ENCODE results near the gene EBF3. TPM values are rescaled to one million over a fixed set of nuclear protein-coding genes. Genes with fewer than 3 reads are reported as not detected.

Gene EBF3
- total RNA-seq, 1 experiment from 2014 or later, result 0.24 TPM

DNA sequence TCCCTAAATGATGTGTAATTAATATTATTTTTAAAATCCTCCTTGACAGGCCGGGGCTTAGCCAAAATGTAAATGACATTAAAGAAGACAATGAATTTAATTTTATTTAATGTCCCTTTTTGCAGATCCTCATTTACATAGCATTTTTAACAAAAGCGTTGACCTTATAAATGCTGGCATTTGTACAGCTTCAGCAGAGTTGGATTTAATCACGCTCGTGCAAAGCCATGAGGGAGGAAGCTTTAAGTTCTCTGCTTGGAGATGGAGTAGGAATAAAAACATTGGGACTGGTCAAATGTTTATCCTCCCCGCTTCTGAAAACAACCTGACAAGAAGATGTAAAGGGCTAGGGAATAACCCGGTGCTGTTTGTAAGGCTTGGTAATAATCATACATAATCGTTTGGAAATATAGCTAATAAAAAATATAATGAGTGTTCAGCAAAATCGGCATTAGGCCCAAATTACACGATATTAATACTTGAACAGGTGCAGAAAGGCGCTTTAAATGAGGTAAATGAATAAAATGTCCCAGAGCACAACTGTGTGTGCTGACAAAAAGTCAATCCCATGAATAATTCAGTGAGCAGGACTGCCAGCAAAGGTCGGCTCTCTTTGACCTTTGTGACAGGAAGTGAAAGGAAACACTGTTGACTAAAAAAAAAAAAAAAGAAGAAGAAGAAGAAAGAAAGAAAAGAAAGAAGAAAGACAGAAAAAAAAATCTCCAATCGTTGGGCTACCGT lies 11.5 kb downstream of the EBF3 start:
- in situ Hi-C loops (cut with HindIII; ENCODE audit: low sequenced_read_pairs), result loop anchor here (25.0 kb wide), 1 partner anchor 210 kb away; no protein-coding TSS in a partner anchor
- no peak for DNase-seq (ENCODE audit: low spot score)

DNA sequence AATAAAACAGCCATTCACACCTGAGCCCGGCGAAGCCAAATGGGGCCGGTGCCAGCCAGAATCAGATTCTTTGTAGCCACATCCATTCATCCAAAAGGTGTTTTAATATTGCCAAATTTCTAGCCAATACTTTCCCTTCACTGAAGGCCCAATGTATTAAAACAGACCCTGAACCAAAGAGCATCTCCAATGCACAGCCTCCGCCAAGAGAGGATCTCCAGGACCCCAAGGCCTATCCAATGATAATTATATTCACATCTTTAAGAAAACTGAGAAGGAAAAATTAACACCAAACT lies 12.2 kb downstream of the EBF3 start:
- DNase-seq (ENCODE audit: low spot score), result no peak
- in situ Hi-C loops (cut with HindIII; ENCODE audit: low sequenced_read_pairs), result loop anchor here (25.0 kb wide), 1 partner anchor 210 kb away; no protein-coding TSS in a partner anchor

DNA sequence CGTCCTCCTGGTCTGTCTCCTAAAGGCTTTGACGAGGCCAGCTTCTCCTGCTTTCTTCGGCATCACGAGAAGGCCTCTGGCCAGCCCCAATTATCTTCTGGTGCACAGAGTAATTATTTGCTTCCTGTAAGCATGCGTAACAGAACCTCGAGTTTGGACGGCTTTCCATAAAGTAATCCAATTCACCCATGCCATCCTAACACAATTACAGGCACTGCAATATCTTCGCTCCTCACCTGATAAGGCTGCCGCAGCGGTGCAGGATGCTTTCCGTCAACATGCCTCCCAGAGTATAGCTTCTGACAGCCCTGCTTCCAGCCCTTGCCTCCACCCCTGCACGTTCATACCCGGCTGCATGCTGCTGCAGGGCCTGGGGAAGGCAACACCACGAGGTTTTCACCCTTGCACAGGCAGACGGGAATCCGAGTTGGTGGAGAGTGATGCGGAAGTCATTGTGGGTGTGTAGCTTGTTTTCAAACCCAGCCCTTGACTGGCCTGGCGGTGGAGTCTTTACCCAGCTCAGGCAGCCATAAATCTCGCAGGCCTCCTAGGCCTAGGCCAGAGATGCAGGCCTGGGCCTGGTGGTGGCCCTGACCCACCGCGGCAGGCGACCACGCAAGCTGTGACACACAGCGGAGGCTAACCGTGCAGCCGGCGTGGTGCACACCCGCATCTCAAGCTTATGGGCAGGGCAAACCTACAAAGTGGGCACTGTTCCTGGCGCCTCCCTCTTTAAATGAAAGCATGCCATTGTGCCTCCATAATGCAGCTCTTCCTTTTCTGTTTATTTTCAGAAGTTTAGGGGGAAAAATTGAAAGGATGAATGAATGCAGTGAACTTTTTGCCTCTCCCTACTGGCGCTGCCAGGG lies 12.7 kb downstream of the EBF3 start:
- no peak for DNase-seq (ENCODE audit: low spot score)
- in situ Hi-C loops (cut with HindIII; ENCODE audit: low sequenced_read_pairs), result loop anchor here (25.0 kb wide), 1 partner anchor 211 kb away; no protein-coding TSS in a partner anchor

DNA sequence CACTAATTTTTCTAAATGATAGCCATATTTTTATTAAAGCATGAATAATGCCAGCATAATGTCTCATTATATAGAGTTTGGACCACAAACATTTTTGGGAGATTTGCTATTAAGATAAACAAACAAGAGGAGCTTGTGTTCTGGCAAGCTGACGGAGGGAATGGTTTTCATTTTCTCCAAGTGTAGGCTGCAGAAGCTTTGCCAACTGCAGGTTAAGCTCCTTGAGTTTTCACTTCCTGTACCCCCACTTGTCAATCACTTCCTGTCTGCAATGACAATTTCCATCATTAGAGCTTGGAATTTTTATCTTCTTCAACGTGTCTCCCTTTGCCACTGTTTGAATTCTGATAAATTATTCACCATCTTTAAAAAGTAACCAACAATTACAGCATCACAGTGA lies 13.4 kb downstream of the EBF3 start:
- no peak for DNase-seq (ENCODE audit: low spot score)
- in situ Hi-C loops (cut with HindIII; ENCODE audit: low sequenced_read_pairs), result loop anchor here (25.0 kb wide), 1 partner anchor 212 kb away; no protein-coding TSS in a partner anchor

DNA sequence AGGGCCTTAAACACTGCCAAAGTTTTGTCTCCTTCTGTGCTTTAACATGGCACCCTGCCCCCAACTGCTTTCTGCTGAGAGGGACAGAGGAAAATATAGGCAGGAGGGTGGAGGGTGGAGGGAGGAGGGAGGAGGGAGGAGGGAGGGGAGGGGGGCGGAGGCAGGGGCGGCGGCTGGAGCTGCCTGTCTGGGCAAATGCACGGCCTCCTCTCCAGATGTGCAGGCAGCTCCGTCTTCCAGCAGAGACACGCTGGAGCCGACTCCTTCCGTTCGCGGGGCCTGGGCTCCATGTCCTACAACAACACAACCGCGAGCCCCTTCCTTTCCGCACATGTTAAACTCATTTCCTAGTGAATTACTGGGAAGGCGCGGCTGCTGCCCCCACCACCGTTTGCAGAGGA lies 14.2 kb downstream of the EBF3 start:
- DNase-seq (ENCODE audit: low spot score), result no peak
- in situ Hi-C loops (cut with HindIII; ENCODE audit: low sequenced_read_pairs), result loop anchor here (25.0 kb wide), 1 partner anchor 212 kb away; no protein-coding TSS in a partner anchor

DNA sequence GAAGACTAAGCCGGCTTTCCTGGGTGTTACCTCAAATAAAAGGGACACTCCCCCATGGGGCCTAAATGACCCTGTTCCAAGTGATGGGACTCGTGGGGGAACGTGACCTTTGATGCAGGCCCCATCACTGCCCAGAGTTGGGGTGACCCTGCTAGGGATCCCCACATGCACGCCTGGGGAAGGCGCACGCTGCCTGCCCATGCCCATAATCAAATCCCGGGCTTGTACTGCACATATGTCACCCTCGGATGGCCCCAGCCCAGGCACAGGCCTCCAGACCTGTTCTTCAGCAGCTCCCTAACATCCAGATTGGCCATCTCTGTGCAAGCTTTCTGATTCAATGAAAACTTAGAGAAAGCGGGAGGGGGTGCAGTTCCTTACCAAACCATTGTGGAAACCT lies 14.7 kb downstream of the EBF3 start:
- in situ Hi-C loops (cut with HindIII; ENCODE audit: low sequenced_read_pairs), result no loop called here
- no peak for DNase-seq (ENCODE audit: low spot score)

DNA sequence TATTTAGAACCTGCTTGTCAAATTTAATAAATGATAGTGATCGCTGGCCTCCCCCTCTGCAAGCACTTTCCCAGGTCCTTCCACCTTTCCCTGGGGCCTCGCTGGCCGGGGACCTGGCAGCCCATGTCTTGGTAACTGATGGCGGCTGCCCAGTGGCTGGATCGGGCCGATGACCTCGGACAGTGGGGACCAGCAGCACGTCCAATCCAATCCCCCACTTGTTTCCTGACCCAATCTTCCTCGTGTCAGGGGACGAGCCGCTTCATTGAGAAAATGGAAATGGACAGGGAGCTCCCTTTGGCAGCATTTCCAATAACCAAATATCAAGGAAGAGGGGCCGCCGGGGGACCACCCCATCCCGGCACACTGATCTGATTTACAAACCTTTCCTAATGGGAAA lies 17.2 kb downstream of the EBF3 start:
- DNase-seq (ENCODE audit: low spot score), result no peak
- in situ Hi-C loops (cut with HindIII; ENCODE audit: low sequenced_read_pairs), result no loop called here

DNA sequence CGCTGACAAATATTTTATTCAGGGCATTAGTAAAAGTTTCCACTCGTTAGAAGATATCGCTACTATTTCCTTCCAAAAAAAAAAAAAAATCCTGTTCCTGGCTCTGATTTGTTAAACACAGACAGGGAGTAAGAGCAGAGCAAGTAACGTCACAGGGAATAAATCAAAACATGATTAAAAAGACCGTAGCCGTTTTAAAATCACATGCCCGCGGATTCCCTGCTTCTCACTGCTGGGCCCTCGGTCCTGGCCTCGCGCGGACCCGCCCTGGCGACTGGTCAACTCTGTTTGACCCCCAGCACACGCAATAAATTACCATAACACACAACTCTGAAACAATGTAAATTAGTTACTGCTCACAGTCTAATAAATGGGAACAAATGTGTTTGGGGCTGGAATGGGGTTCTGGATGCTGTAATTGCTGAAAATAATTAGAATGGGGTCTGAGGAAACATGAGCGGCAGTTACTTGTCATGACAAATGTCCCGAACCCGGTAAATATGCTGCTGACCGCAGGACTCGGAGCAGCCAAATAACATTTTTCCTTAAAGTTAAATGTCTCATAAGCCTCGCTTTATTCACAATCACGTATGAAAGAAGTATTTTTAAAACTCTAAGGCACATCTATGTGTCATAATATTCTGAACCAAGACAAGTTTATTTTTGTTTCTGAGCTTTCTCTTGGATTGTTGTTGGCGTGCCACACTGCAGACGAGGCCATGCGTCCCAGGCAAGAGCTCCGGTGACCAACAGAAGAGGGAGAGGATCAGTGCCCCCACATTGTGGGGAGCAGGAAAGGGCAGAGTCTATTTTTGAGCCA lies 17.9 kb downstream of the EBF3 start:
- DNase-seq (ENCODE audit: low spot score), result no peak
- in situ Hi-C loops (cut with HindIII; ENCODE audit: low sequenced_read_pairs), result no loop called here

DNA sequence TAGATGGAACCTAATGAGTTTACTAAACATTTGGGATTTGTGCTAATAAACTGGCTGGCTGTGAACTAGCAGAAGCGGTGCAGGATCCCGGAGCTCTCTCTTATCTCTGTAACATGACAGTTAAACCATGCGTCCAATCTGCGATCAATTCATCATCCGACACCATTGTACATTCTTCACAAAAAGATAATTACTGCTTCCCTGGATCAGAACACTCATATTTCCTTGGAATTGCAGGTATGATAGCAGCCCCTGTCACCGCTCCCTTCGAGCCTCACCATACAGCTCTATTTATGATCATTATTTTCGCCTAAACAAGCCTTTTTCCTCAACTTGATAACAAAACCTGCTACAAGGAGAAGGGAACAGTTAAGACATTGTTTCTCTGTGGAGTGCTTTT lies 18.5 kb downstream of the EBF3 start:
- no peak for DNase-seq (ENCODE audit: low spot score)
- in situ Hi-C loops (cut with HindIII; ENCODE audit: low sequenced_read_pairs), result no loop called here

DNA sequence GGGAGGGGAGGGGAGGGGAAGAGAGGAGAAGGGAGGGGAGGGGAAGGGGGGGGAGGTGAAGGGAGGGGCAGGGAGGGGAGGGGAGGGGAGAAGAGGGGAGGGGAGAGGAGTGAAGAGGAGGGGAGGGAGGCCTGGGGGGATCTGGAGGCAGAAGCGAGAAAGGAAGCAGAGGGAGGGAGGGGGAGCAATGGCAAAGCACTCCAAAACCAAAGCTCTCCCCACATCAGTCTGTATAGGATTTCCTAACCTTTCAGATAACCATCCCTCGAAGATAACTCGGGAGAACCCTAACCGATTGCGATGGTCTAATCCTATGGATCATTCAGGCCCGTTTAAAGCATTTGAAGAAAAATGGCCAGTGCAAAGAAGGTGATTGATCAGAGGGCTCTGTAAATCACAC lies 19.0 kb downstream of the EBF3 start:
- in situ Hi-C loops (cut with HindIII; ENCODE audit: low sequenced_read_pairs), result no loop called here
- DNase-seq (ENCODE audit: low spot score), result no peak

DNA sequence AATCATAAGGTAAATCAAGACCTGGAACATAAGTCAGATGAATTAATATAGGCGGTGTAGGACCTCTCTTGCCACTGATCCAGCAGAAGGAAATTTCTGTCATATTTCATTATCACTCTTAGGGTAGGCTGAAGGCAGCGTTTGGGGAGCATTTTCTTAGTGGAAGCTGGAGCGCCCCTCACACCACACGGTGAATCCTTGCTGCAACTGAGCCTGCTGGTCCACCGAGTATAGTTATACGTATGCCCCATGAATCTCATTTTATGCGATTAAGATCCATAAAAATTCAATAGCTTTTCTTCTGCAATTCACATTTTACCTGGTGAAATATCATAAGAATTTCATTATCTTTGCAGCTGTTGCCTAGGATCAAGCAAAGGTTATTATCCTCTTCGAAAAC lies 19.6 kb downstream of the EBF3 start:
- in situ Hi-C loops (cut with HindIII; ENCODE audit: low sequenced_read_pairs), result no loop called here
- no peak for DNase-seq (ENCODE audit: low spot score)

DNA sequence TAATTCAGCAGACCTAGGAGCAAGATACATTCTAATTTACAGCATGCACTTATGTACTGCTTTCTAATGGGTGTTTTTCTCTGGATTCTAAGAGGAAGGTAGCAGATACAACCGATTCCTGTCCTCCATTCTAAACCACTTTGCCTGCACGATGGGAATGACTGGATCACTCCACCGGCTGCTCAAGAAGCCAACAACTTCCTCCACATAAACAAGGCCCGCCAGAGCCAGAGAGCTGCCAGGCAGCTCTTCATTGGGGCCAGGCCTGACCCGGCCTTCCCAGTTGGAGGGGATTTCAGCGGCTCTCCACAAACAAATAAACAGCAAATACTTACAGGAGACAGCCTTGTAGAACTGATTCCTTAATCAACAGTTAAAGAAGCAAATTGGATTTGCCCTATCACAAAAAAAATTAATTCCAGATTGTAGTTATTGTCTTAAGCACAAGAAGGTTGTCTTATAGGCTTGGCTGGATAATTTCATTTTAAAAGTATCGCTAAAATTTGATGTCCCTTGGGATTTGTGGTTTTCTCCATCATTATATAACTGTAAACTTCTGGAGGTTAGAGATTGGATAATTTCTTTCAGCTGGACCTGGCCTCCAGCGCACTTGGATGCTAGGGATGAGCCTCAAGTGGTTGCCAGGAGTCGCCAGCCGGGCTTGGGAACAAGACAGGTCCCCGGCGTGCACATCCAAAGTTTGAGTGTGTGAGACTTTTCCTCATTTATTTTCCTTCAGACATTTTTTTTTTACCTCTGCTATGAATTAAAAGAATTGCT lies 20.9 kb downstream of the EBF3 start:
- in situ Hi-C loops (cut with HindIII; ENCODE audit: low sequenced_read_pairs), result no loop called here
- DNase-seq (ENCODE audit: low spot score), result no peak

DNA sequence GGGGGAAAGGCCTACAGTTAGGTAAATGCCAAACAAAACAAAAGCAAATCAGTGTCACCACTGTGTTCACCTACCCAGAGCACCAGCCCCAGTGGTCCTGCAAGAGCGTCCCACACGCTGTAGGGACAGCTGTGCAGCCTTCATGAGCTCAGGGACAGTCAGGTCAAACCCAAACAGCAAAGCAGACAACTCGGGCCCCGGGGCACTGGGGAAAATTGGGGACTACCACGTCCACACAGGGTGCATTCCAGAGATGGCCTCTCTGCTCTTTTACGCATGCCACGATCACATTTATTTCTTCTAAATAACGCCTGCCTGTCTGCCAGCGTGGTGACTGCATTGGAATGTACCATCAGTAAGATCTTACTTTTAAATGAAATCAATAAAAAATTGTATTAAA lies 21.7 kb downstream of the EBF3 start:
- DNase-seq (ENCODE audit: low spot score), result no peak
- in situ Hi-C loops (cut with HindIII; ENCODE audit: low sequenced_read_pairs), result no loop called here

DNA sequence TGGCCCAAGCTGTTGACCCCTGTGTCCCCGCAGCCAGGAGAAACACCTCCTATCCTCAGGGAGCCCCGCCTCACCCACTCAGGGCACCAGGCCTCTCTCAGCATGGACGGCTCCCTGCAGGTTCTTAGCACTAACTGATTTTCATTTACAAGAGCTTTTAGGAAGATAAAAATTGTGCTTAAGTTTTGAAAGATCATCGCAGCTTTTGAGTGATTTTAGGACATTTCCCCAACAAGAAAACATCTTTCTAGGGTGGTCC lies 22.1 kb downstream of the EBF3 start:
- DNase-seq (ENCODE audit: low spot score), result no peak
- in situ Hi-C loops (cut with HindIII; ENCODE audit: low sequenced_read_pairs), result no loop called here

DNA sequence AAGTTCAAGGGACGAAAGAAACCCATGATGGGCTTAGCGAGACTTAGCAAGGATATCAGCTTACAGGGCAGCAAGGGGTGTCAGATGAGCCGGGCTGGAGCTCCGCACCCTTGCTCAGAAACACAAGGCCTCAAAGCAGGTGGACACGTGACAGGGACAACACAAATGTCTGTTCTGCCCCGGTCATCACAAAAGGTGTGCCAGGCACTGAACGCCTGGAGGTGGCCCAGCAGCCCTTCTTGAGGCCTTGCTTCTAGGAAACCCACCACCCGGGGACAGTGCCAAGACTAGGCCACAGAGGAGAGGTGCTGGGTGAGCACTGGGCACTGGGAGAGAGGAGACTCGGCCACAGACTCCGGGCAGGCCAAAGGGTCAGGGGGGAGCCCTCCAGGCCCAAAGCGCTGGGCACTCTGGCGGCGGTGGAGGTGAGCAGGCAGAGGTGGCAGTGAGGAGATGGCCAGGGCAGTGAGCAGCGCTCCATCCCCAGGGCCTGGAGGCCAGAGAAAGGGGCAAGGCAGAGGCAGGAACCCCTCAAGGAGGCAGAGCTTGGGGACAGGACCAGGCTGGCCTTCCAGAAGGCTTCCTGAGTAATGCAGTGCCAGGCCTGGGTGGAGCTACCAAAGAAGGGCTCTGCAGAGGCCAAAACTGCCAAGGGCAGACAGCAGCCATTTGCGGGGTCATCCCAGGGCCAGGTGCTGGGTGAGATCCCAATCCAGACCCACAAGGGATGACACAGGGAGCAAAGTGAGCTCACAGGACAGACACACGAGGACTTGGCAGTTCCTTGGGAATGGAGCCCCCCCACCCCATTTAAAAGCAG lies 22.7 kb downstream of the EBF3 start:
- in situ Hi-C loops (cut with HindIII; ENCODE audit: low sequenced_read_pairs), result no loop called here

DNA sequence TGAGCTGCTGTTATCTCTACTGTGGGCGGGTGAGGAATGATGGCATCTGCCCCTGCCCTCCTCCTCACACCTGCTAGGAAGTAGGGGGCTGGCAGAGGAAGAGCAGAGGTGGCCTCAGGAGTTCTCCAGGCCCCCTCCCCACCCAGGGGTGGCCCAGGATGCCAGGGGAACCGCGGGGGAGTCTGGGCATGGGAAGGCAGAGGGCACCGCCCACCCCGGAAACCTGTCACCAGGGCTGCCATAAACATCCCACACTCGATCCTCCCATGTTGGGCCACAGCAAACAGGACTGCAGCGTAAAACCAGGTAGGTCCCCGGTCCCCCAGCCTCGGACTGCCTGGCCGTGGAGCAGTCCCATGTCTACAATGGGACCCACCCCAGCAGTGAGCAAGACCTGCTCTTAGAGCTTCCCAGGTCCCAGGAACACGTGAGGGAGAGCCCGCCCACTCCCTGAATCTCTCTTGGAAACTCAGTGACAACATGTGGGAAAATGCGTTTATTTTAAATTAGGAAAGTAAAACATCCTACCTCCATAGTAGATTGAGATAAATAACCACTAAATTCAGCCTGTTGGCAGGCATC lies 23.4 kb downstream of the EBF3 start:
- in situ Hi-C loops (cut with HindIII; ENCODE audit: low sequenced_read_pairs), result no loop called here
- no peak for DNase-seq (ENCODE audit: low spot score)

More for the DNA sequence above, 22.7 kb downstream of the EBF3 start:
- no peak for DNase-seq (ENCODE audit: low spot score)

DNA sequence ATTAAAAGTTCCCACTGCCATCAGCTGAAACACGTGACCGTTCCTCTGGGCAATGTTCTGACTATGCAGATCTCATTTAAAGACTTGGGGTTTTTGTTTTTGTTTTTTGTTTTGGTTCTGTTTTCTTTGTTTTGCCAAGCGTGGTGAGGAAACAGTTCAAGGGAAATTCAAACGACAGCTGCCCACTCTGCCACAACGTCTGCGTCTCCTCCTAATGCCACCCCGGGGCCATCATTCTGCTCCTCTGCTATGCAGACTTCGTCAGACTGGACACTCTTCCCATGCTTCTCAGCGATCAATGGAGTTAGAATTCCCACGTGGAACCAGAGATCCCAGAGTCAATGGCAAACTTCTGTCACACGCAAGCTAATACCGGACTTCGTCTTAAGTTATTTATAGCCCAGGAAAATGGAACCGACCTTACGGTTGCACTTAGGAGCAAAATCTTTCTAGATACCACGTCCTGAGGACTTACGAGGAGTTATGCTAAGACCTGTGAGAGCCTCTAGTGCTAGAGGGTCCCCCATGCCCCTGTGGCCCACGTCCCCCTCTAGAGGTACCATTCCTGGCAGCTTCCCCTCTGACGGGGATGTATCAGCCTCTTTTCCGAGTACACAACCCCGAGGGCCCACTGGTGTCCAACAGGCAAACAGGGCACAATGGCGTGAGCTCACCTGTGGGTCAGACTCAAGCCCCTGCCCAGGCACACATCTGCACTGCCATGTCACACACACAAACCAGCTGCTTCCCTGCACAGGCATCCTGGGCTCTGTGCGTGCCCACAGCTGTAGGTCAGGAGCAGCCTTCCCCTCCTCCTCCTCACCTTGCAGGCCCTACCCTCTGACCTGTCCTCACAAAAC lies 24.4 kb downstream of the EBF3 start:
- in situ Hi-C loops (cut with HindIII; ENCODE audit: low sequenced_read_pairs), result no loop called here
- DNase-seq (ENCODE audit: low spot score), result no peak
